ENCODE results near the gene TNIP1.

DNA sequence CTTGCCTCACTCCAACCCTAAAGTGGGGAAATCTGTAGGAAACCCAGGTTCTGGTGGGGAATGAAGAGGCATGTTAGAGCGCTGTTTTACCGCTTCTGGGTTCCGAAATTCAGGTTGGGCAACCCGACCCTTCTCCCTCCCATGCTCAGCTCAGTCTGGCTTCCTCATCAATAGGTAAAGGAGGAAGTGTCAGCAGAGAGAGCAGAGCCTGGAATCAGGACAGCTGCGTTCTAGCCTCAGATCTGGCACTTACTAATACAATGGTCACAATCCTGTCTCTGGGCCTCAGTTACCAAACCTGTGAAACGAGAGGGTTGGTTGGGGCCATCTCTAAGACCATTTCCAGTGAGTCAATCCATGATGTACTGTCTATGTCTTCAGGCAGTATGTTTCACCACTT, 16.2 kb upstream of the TNIP1 start:
- TF ChIP-seq, protein P1, sequence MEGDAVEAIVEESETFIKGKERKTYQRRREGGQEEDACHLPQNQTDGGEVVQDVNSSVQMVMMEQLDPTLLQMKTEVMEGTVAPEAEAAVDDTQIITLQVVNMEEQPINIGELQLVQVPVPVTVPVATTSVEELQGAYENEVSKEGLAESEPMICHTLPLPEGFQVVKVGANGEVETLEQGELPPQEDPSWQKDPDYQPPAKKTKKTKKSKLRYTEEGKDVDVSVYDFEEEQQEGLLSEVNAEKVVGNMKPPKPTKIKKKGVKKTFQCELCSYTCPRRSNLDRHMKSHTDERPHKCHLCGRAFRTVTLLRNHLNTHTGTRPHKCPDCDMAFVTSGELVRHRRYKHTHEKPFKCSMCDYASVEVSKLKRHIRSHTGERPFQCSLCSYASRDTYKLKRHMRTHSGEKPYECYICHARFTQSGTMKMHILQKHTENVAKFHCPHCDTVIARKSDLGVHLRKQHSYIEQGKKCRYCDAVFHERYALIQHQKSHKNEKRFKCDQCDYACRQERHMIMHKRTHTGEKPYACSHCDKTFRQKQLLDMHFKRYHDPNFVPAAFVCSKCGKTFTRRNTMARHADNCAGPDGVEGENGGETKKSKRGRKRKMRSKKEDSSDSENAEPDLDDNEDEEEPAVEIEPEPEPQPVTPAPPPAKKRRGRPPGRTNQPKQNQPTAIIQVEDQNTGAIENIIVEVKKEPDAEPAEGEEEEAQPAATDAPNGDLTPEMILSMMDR (IDR thresholded peaks at IDR 0.05): no peak
- TF ChIP-seq POLR2A (IDR thresholded peaks at IDR 0.05): no peak
